Measurements from ENCODE around the gene STK32B. TPM values are rescaled to one million over a fixed set of nuclear protein-coding genes. Genes with fewer than 3 reads are reported as not detected.
"Not testable (repeated sequence)": the region's sequence is repeated elsewhere in the genome, so short reads cannot be mapped to it uniquely, and the experiment has no call there.

Gene STK32B
- total RNA-seq: 1 to 10 TPM in 1 of 4 donors, under 1 TPM in 2, not detected in 1; 0.09 to 3.2 (median 0.38) TPM

GRCh38 chr4:5051278-5052203 is at the start of gene STK32B:
Gene STK32B, plus strand, starts transcription at chr4:5051480.
- intact Hi-C loops (cut with DNase I): no loop called here
- TF ChIP-seq CTCF (IDR thresholded peaks at IDR 0.05): no peak
- no peak for TF ChIP-seq POLR2A (IDR thresholded peaks at IDR 0.05)
- peaks cover 0 to 38% (median 0%) of the 10 kb centered on the region in 4 donors for H3K27me3 ChIP-seq
- peak within 1 kb of the TSS in 3 of 4 donors; percentile 17 to 54 (median 46) for H3K27ac ChIP-seq
- H3K4me3 ChIP-seq: peak within 1 kb of the TSS; percentile 31 to 71 (median 42)
- peaks cover 8 to 25% (median 13%) of the 10 kb centered on the region in 3 donors for H3K4me1 ChIP-seq
- no peaks in the 10 kb centered on the region for H3K36me3 ChIP-seq
- H3K9me3 ChIP-seq: no peaks in the 10 kb centered on the region
- 1% methylated on average over 26 of the region's 103 CpGs; no CpG with 5 or more reads in 1 of the 2 donors for WGBS, 2 donors
- no peak for DNase-seq

- WGBS, 2 donors: 100% methylated on average over 1 of the region's 6 CpGs; no CpG with 5 or more reads in 1 of the 2 donors
- intact Hi-C loops (cut with DNase I); DNase-seq; H3K4me3 ChIP-seq; H3K9me3 ChIP-seq; H3K27ac ChIP-seq; H3K4me1 ChIP-seq; H3K36me3 ChIP-seq: not testable (repeated sequence)
- peaks cover 0 to 29% (median 0%) of the 10 kb centered on the region in 4 donors for H3K27me3 ChIP-seq
These were observed 49.6 kb upstream of the STK32B start for GRCh38 chr4:5001641-5002040.

- no peaks in the 10 kb centered on the region for H3K4me1 ChIP-seq
- no peaks in the 10 kb centered on the region for H3K36me3 ChIP-seq
- DNase-seq: no peak
- WGBS, 2 donors: 40 to 53% methylated on average over 1 to 9 of the region's 9 CpGs
- H3K27ac ChIP-seq: no peak overlapping the region
- H3K9me3 ChIP-seq: no peaks in the 10 kb centered on the region
- H3K27me3 ChIP-seq: peaks cover 0 to 29% (median 0%) of the 10 kb centered on the region in 4 donors
- intact Hi-C loops (cut with DNase I): no loop called here
- H3K4me3 ChIP-seq: no peak overlapping the region
- no peak for TF ChIP-seq CTCF (IDR thresholded peaks at IDR 0.05)
These were observed 47.9 kb upstream of the STK32B start for GRCh38 chr4:5003372-5003857.

DNA sequence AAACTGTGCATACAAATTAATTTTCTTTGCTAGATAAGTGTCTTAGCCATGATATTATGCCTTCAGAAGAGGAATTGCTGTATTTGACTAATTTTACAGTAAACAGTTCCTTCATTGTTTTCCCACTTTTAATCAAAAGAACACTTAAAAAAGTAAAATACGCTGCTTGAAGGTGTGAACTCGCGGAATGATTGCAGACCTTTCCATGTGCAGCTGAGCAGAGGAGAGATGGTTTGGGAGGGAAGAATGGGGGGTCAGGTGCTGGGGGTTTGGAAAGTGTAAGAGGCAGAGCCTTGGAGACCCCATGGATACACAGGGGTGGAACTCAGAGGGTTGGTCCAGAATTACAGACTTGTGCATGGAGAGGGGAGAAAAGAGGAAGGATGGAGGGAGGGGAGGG is 47.4 kb upstream of the STK32B start:
- H3K27ac ChIP-seq: no peak overlapping the region
- DNase-seq: no peak
- no peaks in the 10 kb centered on the region for H3K9me3 ChIP-seq
- H3K36me3 ChIP-seq: no peaks in the 10 kb centered on the region
- H3K4me1 ChIP-seq: no peaks in the 10 kb centered on the region
- 83 to 98% methylated on average over 3 of the region's 3 CpGs for WGBS, 2 donors
- TF ChIP-seq POLR2A (IDR thresholded peaks at IDR 0.05) (no peak), CTCF (IDR thresholded peaks at IDR 0.05) (no peak)
- intact Hi-C loops (cut with DNase I): no loop called here
- no peak overlapping the region for H3K4me3 ChIP-seq
- H3K27me3 ChIP-seq: peaks cover 0 to 29% (median 0%) of the 10 kb centered on the region in 4 donors

- intact Hi-C loops (cut with DNase I): no loop called here
- no peak for TF ChIP-seq CTCF (IDR thresholded peaks at IDR 0.05)
- no peak for TF ChIP-seq POLR2A (IDR thresholded peaks at IDR 0.05)
- no peak for DNase-seq
- Histone ChIP-seq H3K27me3 (peaks cover 0 to 34% (median 0%) of the 10 kb centered on the region in 4 donors), H3K4me1 (no peaks in the 10 kb centered on the region), H3K9me3 (no peaks in the 10 kb centered on the region), H3K36me3 (no peaks in the 10 kb centered on the region), H3K27ac (no peak overlapping the region), H3K4me3 (no peak overlapping the region)
- 63 to 76% methylated on average over 3 to 5 of the region's 8 CpGs for WGBS, 2 donors
These were observed 46.8 kb upstream of the STK32B start for GRCh38 chr4:5004496-5004895.

DNA sequence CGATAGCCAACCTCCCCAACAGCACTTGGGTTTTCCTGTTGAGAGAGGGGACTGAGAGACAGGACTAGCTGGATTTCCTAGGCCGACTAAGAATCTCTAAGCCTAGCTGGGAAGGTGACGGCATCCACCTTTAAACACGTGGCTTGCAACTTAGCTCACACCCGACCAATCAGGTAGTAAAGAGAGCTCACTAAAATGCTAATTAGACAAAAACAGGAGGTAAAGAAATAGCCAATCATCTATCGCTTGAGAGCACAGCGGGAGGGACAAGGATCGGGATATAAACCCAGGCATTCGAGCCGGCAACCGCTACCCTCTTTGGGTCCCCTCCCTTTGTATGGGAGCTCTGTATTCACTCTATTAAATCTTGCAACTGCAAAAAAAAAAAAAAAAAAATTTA is 44.3 kb upstream of the STK32B start:
- H3K4me3 ChIP-seq; intact Hi-C loops (cut with DNase I); H3K36me3 ChIP-seq; H3K9me3 ChIP-seq; DNase-seq; H3K27ac ChIP-seq; H3K4me1 ChIP-seq: not testable (repeated sequence)
- H3K27me3 ChIP-seq: peaks cover 0 to 38% (median 0%) of the 10 kb centered on the region in 4 donors
- 78 to 85% methylated on average over 10 to 11 of the region's 11 CpGs for WGBS, 2 donors
